Activated CD4-positive, alpha-beta T cell treated with anti-CD3 and anti-CD28 coated beads, Interleukin-2, amount 10 ng/mL, durations not matched to agents 24 days and 14 days (primary cell): ENCODE measurements around the gene CASP9. TPM values are rescaled to one million over a fixed set of nuclear protein-coding genes. Genes with fewer than 3 reads are reported as not detected.

ENCODE experiments used
- DNase-seq: peaks from one replicate; pipeline ENCODE4 v3.0.0; 2022
- H3K27ac Mint-ChIP-seq: one replicate; pipeline ENCODE4 v1.8.0; 2022; ENCODE audit warnings: mild to moderate bottlenecking, mixed read lengths
- H3K27me3 Mint-ChIP-seq: one replicate; pipeline ENCODE4 v1.8.0; 2022; ENCODE audit warnings: mixed read lengths
- H3K36me3 Mint-ChIP-seq: one replicate; pipeline ENCODE4 v1.8.0; 2022; ENCODE audit warnings: low read depth, mild to moderate bottlenecking, mixed read lengths
- H3K4me1 Mint-ChIP-seq: one replicate; pipeline ENCODE4 v1.8.0; 2021; ENCODE audit warnings: mixed read lengths
- H3K4me3 Mint-ChIP-seq: one replicate; pipeline ENCODE4 v1.8.0; 2022; ENCODE audit warnings: mild to moderate bottlenecking, moderate library complexity, mixed read lengths
- H3K9me3 Mint-ChIP-seq: one replicate; pipeline ENCODE4 v1.8.0; 2021; ENCODE audit warnings: mixed read lengths
- intact Hi-C: fragments of 100-400 bp; cut with micrococcal nuclease; formaldehyde crosslinking; loops from one replicate; pipeline ENCODE4 v1.15.1; 2023
- total RNA-seq: library from RNA; stranded (reverse); gene quantifications from 2 replicates; pipeline ENCODE4 v1.2.3, GENCODE V29; 2022

CASP9 gene
- total RNA-seq, 1 donor from 2014 or later, result 17.3 TPM

DNA sequence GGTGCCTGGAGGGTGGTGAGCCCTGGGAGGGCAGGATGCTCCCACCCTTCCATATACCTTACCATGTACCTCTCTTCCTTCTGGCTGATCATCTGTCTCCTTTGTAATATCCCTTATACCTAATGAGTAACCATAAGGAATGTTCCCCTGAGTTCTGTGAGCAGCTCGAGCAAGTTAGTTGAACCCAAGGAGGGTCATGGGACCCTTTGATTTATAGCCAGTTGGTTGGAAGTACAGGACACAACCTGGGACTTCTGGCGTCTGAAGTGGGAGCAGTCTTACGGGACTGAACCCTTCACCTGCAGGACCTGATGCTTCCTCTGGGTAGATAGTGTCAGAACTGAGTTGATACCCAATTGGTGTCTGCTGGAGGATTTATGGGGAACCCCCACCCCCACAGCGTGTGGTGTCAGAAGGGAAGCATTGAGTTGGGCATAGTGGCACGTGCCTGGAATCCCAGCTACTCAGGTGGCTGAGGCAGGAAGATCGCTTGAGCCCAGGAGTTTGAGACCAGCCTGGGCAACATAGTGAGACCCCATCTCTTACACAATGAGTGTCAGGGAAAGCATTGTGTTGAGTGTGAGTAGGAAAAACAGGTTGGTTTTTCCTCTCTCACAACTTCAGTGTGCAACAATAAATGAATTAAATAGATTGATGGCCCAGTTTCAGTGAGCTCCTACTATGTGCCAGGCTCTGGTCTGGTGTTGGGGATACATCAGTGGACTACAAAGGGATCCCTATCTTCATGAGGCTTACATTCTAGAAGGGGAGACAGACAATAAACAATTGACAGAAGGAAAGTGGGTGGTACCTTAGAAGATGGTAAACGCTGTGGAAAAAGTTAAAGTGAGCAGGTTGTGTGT lies 18.6 kb upstream of the CASP9 start:
- intact Hi-C loops, result no loop called here
- no peaks in the 10 kb centered on the region for H3K9me3 Mint-ChIP-seq
- no peaks in the 10 kb centered on the region for H3K4me1 Mint-ChIP-seq
- H3K27me3 Mint-ChIP-seq, result no peaks in the 10 kb centered on the region
- no peak overlapping the region for H3K27ac Mint-ChIP-seq
- H3K36me3 Mint-ChIP-seq, result peaks cover 37% of the 10 kb centered on the region
- DNase-seq, result no peak
- H3K4me3 Mint-ChIP-seq, result no peak overlapping the region

DNA sequence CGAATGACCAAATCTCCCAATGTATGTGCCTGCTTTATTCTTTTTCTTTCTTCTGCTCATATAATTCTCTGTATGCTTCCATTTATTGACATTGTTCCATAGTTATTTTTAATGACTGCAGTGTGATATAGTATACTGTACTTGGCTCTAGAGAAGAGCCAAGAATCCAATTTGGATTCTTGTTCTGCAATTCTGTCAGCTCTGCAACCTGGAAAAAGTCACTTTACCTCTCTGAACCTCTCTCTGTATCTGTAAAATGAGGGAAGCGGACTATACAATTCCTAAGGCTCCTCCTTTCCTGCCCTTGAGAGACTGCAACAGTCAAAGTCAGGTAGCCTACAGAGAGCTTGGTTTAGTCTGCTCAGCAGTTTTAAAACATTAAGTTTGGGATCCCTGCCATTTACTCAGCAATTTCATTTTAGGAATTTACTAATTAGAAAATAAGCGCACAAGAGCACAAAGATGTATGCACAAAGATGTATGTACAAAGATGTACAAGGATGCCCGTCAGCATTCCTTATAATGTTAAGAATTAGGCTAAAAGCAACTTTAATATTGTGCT lies 17.3 kb upstream of the CASP9 start:
- Mint-ChIP-seq H3K4me1 (no peaks in the 10 kb centered on the region), H3K27ac (no peak overlapping the region), H3K9me3 (no peaks in the 10 kb centered on the region), H3K4me3 (no peak overlapping the region), H3K36me3 (peaks cover 40% of the 10 kb centered on the region), H3K27me3 (no peaks in the 10 kb centered on the region)
- intact Hi-C loops, result no loop called here
- no peak for DNase-seq

DNA sequence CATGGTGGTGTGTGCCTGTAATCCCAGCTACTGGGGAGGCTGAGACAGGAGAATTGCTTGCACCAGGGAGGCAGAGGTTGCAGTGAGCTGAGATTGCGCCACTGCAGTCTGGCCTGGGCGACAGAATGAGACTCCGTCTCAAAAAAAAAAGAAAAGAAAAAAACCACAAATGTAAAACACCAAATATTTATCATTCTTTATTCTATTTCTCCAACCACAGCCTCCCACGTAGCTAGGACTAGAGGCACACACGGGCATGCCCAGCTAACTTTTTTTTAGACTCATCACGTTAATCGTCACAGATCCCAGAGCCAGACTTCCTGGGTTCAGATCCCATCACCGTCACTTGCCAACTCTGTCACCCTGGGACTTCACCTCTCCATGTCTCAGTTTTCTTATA lies 16.2 kb upstream of the CASP9 start:
- H3K27me3 Mint-ChIP-seq, result no peaks in the 10 kb centered on the region
- DNase-seq, result no peak

GRCh38 chr1:15538771-15539170 lies 14.8 kb upstream of the CASP9 start:
- H3K27ac Mint-ChIP-seq, result no peak overlapping the region
- H3K4me1 Mint-ChIP-seq, result no peaks in the 10 kb centered on the region
- H3K4me3 Mint-ChIP-seq, result no peak overlapping the region
- peaks cover 38% of the 10 kb centered on the region for H3K36me3 Mint-ChIP-seq
- intact Hi-C loops, result no loop called here
- H3K27me3 Mint-ChIP-seq, result no peaks in the 10 kb centered on the region
- DNase-seq, result no peak
- no peaks in the 10 kb centered on the region for H3K9me3 Mint-ChIP-seq

More for the DNA sequence above, 16.2 kb upstream of the CASP9 start:
- intact Hi-C loops, result no loop called here
- no peak overlapping the region for H3K27ac Mint-ChIP-seq
- no peaks in the 10 kb centered on the region for H3K4me1 Mint-ChIP-seq
- H3K36me3 Mint-ChIP-seq, result peaks cover 38% of the 10 kb centered on the region
- H3K9me3 Mint-ChIP-seq, result no peaks in the 10 kb centered on the region
- H3K4me3 Mint-ChIP-seq, result no peak overlapping the region

DNA sequence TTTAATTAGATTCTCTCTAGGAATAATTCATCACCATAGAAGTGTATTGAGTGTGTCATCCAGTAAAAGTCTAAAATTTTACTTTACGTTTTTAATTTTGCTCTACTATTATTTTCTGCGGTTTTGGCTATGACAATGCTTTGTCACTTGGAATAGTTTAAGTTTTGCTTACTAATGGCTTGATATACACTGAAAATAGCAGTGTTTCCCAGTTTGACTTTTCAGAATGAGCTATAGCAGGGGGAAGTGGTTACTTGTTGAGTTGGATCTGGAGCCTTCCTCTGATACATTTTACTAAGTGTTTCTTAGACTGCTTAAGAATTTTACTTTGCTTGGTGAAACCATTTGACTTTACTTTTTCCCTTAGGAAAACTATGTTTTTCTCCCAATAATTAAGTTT lies 7.7 kb upstream of the CASP9 start:
- Mint-ChIP-seq H3K27me3 (no peaks in the 10 kb centered on the region), H3K4me1 (peaks cover 17% of the 10 kb centered on the region), H3K36me3 (peaks cover 16% of the 10 kb centered on the region), H3K9me3 (no peaks in the 10 kb centered on the region), H3K4me3 (no peak overlapping the region), H3K27ac (no peak overlapping the region)
- DNase-seq, result no peak
- intact Hi-C loops, result no loop called here

GRCh38 chr1:15531003-15531402 lies 7.0 kb upstream of the CASP9 start:
- DNase-seq, result no peak
- Mint-ChIP-seq H3K9me3 (no peaks in the 10 kb centered on the region), H3K4me1 (peaks cover 22% of the 10 kb centered on the region), H3K36me3 (peaks cover 11% of the 10 kb centered on the region), H3K27ac (no peak overlapping the region), H3K4me3 (no peak overlapping the region), H3K27me3 (no peaks in the 10 kb centered on the region)
- intact Hi-C loops, result no loop called here

DNA sequence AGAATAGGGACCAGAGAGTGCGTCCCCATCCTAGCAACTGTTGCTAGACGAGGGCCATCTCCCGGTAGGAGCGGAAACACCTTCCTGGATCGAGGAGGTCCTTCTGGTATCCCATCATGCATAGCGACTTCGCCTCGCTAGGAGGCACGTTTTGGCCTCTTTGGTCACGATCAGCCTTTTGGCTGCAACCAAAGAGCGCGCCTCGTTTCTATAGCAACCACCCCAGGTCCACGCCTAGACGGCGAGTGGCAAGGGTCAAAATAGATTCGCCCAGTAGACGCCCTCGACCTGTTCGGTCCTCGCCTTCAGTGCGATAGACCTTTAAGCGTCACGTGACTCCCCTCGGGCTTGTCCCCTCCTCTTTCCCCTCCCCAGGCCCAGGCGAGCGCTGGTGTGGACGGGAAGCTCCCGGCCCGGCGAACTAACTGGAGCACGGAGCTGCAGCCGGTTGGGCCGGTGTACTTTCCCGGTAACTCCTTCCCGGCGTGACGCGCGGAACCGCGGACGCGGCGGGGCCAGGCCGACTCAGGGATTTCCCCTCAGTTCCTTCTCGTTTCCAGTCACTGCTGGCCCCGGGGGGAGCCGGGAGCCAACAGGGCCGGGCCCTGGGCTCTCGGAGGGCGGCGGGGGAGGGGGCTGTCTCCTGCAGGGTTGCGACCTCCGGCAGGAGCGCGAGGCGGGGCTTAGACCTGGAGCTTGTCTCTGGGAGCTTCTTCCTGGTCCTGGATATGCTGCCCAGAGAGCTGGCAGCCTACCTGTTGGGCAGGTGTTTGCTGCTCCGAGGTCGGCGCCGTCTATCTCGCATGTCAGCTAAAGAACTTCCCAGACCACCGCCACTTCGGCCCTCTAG lies 2.7 kb upstream of the CASP9 start, which contains the start of gene DNAJC16:
Gene DNAJC16 (plus strand): TSS at position 359 of the 850 bp plus-strand sequence. CDS start 2,258 bp downstream, outside the sequence.
- Mint-ChIP-seq H3K27me3 (no peaks in the 10 kb centered on the region), H3K27ac (peak within 1 kb of the TSS; percentile 100), H3K4me3 (peak within 1 kb of the TSS; percentile 99), H3K36me3 (peaks cover 10% of the 10 kb centered on the region), H3K9me3 (no peaks in the 10 kb centered on the region), H3K4me1 (peaks cover 43% of the 10 kb centered on the region)
- intact Hi-C loops, result loop anchor here (1.0 to 5.0 kb wide), 5 partner anchors 91 to 841 kb away; partner anchors contain the start of genes DDI2, PLEKHM2, SPEN and SZRD1
- peak; percentile 99 for DNase-seq

DNA sequence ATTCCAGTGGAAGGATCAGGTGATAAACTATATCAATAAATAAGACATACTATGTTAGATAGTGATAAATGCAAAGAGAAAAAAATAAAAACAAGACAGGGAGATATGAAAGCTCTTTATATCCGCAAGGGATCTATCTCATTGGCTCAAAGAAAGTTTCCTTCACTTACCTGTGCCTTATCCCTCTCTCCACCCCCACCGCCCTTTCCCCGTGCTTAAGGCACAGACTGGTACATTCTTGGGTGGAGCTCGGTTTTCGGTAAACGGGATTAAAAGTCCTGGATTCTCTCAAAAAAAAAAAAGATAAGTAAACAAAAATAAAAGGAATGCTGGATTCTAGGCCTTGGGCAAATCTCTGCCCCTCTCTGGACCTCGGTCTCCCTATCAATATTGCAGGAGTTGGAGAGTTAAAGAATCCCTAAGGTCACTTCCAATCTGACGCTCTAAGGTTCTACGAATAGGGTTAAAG lies 2.0 kb upstream of the CASP9 start:
- intact Hi-C loops, result loop anchor here (1.0 to 5.0 kb wide), 5 partner anchors 91 to 841 kb away; partner anchors contain the start of genes DDI2, PLEKHM2, SPEN and SZRD1
- DNase-seq, result no peak
- H3K4me3 Mint-ChIP-seq, result peak overlapping the region; percentile 99
- H3K9me3 Mint-ChIP-seq, result no peaks in the 10 kb centered on the region
- H3K4me1 Mint-ChIP-seq, result peaks cover 47% of the 10 kb centered on the region
- H3K27me3 Mint-ChIP-seq, result no peaks in the 10 kb centered on the region
- peaks cover 13% of the 10 kb centered on the region for H3K36me3 Mint-ChIP-seq
- H3K27ac Mint-ChIP-seq, result peak overlapping the region; percentile 100

- peak; percentile 67 for DNase-seq
- Mint-ChIP-seq H3K4me1 (peaks cover 45% of the 10 kb centered on the region), H3K36me3 (peaks cover 8% of the 10 kb centered on the region), H3K27me3 (no peaks in the 10 kb centered on the region), H3K9me3 (no peaks in the 10 kb centered on the region), H3K27ac (peak overlapping the region; percentile 100), H3K4me3 (peak overlapping the region; percentile 99)
- intact Hi-C loops, result loop anchor here (1.0 to 5.0 kb wide), 9 partner anchors 53 to 842 kb away; partner anchors contain the start of genes DDI2, EFHD2, PLEKHM2 and SPEN
Observed at GRCh38 chr1:15525050-15526020, 1.3 kb upstream of the CASP9 start.

- peak overlapping the region; percentile 100 for H3K27ac Mint-ChIP-seq
- intact Hi-C loops, result loop anchor here (2.0 to 5.0 kb wide), 7 partner anchors 54 to 843 kb away; partner anchors contain the start of genes EFHD2, PLEKHM2, SPEN and SZRD1
- peak overlapping the region; percentile 99 for H3K4me3 Mint-ChIP-seq
- H3K9me3 Mint-ChIP-seq, result no peaks in the 10 kb centered on the region
- DNase-seq, result peak; percentile 100
- no peaks in the 10 kb centered on the region for H3K27me3 Mint-ChIP-seq
- peaks cover 9% of the 10 kb centered on the region for H3K36me3 Mint-ChIP-seq
- peaks cover 47% of the 10 kb centered on the region for H3K4me1 Mint-ChIP-seq
Observed at GRCh38 chr1:15524283-15525049, 451 bp upstream of the CASP9 start.

DNA sequence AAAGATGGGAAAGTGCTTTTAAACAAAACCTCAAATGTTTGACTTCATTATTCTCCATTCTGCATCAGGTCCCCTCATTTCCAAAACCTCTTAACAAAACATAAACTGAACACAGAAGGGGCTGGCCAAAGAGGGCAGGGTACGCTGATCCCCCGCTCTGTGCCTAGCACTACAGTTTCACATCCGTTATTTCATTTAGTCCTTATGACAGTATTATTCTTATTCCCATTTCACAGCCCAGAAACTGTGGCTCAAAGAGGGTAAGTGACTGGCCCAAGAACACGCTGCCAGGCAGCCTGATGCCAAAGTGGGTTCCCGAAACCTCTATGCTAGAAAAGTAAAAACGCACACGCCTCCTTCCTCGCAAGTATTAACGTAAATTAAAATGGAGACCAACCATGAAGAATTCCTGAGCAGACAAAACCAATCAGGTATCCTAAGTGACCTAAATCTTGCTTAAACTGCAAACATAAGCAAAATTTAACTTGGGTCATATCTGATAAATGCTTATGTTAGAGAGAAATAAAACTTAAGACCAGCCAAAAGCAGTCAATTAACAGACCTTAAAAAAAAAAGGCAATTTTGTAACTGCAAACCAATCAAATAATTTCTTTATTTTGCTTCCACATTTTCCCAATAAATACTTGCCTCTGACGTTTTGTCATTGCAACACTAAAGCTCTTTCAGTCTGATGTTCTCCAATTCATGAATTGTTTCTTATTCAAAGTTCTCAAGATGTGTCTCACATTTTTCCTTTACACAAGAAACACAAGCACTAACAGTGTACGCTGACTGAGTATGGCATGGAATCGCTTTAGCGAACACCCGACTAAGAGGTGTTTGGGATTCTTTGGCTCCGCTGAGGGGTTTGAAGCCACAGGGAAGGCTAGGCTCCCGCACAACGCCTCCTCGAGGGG lies 653 bp downstream of the CASP9 start:
- H3K27me3 Mint-ChIP-seq, result no peaks in the 10 kb centered on the region
- H3K9me3 Mint-ChIP-seq, result no peaks in the 10 kb centered on the region
- peaks cover 51% of the 10 kb centered on the region for H3K4me1 Mint-ChIP-seq
- peaks cover 16% of the 10 kb centered on the region for H3K36me3 Mint-ChIP-seq
- H3K4me3 Mint-ChIP-seq, result peak overlapping the region; percentile 99
- intact Hi-C loops, result loop anchor here (2.0 kb wide), 4 partner anchors 55 to 311 kb away; partner anchors contain the start of gene EFHD2
- H3K27ac Mint-ChIP-seq, result peak overlapping the region; percentile 100
- no peak for DNase-seq
